GM12872 (cell line): Measurements from ENCODE around the gene NME3.

ENCODE experiments used
- CTCF ChIP-seq: IDR thresholded peaks from 3 replicates; pipeline ENCODE4 v1.5.1; 2011; ENCODE audit warnings: low read depth, mild to moderate bottlenecking, low read length, moderate library complexity; ENCODE audit not compliant: insufficient read depth

Gene NME3

GRCh38 chr16:1745900-1746692 lies 25.2 kb downstream of the NME3 start:
- TF ChIP-seq CTCF, result no peak

GRCh38 chr16:1745181-1745899 lies 26.0 kb downstream of the NME3 start:
- no peak for TF ChIP-seq CTCF

GRCh38 chr16:1744338-1744840 lies 27.0 kb downstream of the NME3 start:
- TF ChIP-seq CTCF, result no peak

- no peak for TF ChIP-seq CTCF
Measured at GRCh38 chr16:1743376-1744337, 27.7 kb downstream of the NME3 start.

GRCh38 chr16:1741553-1742165 lies 29.7 kb downstream of the NME3 start:
- no peak for TF ChIP-seq CTCF

GRCh38 chr16:1740781-1741490 lies 30.4 kb downstream of the NME3 start:
- no peak for TF ChIP-seq CTCF
